Kidney (tissue), 14 donors: ENCODE results near the gene ABRACL. TPM values are rescaled to one million over a fixed set of nuclear protein-coding genes. Genes with fewer than 3 reads are reported as not detected.

Experiments used
- DNase-seq, 5 donors: peaks; one replicate each; pipeline ENCODE4 v3.0.0-alpha.2; 2013 to 2020
- FAIRE-seq: peaks from 2 replicates; lab custom pipeline; 2012; peaks lifted over from hg19 to GRCh38; lab: Jason Lieb, UNC
- H3K27ac ChIP-seq, 2 donors: one replicate each; pipeline ENCODE4 v1.7.0; 2013; ENCODE audit warnings: low read depth in 2 of 2, low read length in 2 of 2, inconsistent platforms in 1 of 2
- H3K27me3 ChIP-seq: one replicate; pipeline ENCODE4 v1.7.1; 2013; ENCODE audit warnings: low read length, inconsistent platforms; ENCODE audit not compliant: control insufficient read depth, insufficient read depth
- H3K36me3 ChIP-seq, 3 donors: one replicate each; pipeline versions ENCODE4 v1.7.0 to v1.7.1; 2013; ENCODE audit warnings: low read length in 3 of 3, control low read depth in 1 of 3, inconsistent platforms in 1 of 3; ENCODE audit not compliant: insufficient read depth in 3 of 3, control insufficient read depth in 2 of 3
- H3K4me1 ChIP-seq, 3 donors: one replicate each; pipeline versions ENCODE4 v1.7.0 to v1.7.1; 2013; ENCODE audit warnings: low read length in 3 of 3, inconsistent platforms in 1 of 3, low read depth in 1 of 3; ENCODE audit not compliant: control insufficient read depth in 2 of 3, insufficient read depth in 2 of 3
- H3K4me3 ChIP-seq, 3 donors: one replicate each; pipeline versions ENCODE4 v1.7.0 to v1.8.1; 2013; ENCODE audit warnings: low read length in 3 of 3, control low read depth in 1 of 3, inconsistent platforms in 1 of 3
- H3K9ac ChIP-seq, 3 donors: one replicate each; pipeline versions ENCODE4 v1.7.0 to v1.7.1; 2013; ENCODE audit warnings: low read length in 3 of 3, control low read depth in 1 of 3, inconsistent platforms in 1 of 3
- H3K9me3 ChIP-seq, 3 donors: one replicate each; pipeline versions ENCODE4 v1.7.0 to v1.7.1; 2013; ENCODE audit warnings: low read length in 3 of 3, control low read depth in 1 of 3, inconsistent platforms in 1 of 3; ENCODE audit not compliant: control insufficient read depth in 2 of 3, insufficient read depth in 1 of 3
- CTCF ChIP-seq: IDR thresholded peaks from 3 replicates; pipeline ENCODE4 v1.5.1; 2012; ENCODE audit warnings: mild to moderate bottlenecking, moderate library complexity, borderline replicate concordance; ENCODE audit not compliant: insufficient read depth; ENCODE audit errors: extremely low read depth
- intact Hi-C: fragments of 100-400 bp; cut with DNase I; formaldehyde crosslinking; loops from one replicate; pipeline ENCODE4 v1.11.1; 2022
- polyA plus RNA-seq: library from polyadenylated mRNA; stranded (reverse); fragments of 350-450 nt; fragmentation: Illumina TruSeq; extraction: RNeasy Lipid Tissue Mini Kit (QIAGEN cat#74804); gene quantifications from one replicate; pipeline ENCODE4 v1.2.3, GENCODE V29; 2014; ENCODE audit warnings: low read depth, low replicate concordance; ENCODE audit not compliant: insufficient read depth
- total RNA-seq: library from RNA; stranded (reverse); fragmentation: NEBNext Ultra II Directional; extraction: Animal tissue kit (Norgen Biotek cat#: 25700); gene quantifications from one replicate; pipeline ENCODE4 v1.2.1, GENCODE V29; 2021
- donor health status: control.
- donor health status: control.
- donor health status: control.
- donor health status: control.
- donor health status: control.
- donor health status: DM: yes; HTN: yes; CAD: no.
- donor health status: Normal renal cell carcinoma (clear cell type).

ABRACL gene
- total and polyA plus RNA-seq, 2 donors from 2014 or later: 24.9 to 51.3 TPM

DNA sequence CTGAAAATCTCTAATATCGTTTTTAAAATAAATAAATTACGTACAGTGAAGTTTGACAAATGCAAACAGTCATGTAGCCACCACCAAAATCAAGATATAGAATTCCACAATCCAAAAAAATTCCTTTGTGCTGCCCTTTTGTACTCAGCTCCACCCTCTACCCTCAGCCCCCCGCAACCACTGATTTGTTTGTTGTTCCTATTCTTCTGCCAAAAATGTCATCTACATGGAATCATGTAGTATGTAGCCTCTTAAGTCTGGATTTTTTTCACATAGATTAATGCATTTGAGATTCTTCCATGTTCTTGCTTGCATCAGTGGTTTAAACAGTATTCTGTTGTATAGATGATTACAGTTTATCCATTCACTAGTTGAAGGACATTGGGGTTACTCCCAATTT is 32.0 kb upstream of the ABRACL start:
- Histone ChIP-seq H3K9ac (no peak overlapping the region), H3K36me3 (no peaks in the 10 kb centered on the region), H3K4me1 (peaks cover 0 to 3% (median 0%) of the 10 kb centered on the region in 3 donors), H3K9me3 (no peaks in the 10 kb centered on the region), H3K27ac (no peak overlapping the region), H3K4me3 (no peak overlapping the region), H3K27me3 (no peaks in the 10 kb centered on the region)
- FAIRE-seq (no peak), DNase-seq (peak in 1 of 5 donors; percentile 26)
- TF ChIP-seq CTCF: no peak
- intact Hi-C loops: no loop called here

DNA sequence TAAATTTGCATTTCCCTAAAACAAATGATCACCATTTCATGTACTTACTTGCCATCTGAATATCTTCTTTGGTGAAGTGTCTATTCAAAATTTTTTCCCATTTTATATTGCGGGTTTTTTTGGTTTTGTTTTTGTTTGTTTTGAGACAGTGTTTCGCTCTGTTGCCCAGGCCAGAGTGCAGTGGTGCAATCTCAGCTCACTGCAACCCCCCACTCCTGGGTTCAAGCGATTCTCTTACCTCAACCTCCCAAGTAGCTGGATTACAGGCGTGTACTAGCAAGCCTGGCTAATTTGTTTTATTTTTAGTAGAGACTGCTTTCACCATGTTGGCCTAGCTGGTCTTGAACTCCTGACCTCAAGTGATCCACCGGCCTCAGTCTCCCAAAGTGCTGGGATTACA is 31.4 kb upstream of the ABRACL start:
- no peak for DNase-seq
- Histone ChIP-seq H3K4me1 (peaks cover 0 to 3% (median 0%) of the 10 kb centered on the region in 3 donors), H3K36me3 (no peaks in the 10 kb centered on the region), H3K9ac (no peak overlapping the region), H3K27me3 (no peaks in the 10 kb centered on the region), H3K4me3 (no peak overlapping the region), H3K27ac (no peak overlapping the region), H3K9me3 (no peaks in the 10 kb centered on the region)
- no peak for FAIRE-seq
- no peak for TF ChIP-seq CTCF
- intact Hi-C loops: no loop called here

DNA sequence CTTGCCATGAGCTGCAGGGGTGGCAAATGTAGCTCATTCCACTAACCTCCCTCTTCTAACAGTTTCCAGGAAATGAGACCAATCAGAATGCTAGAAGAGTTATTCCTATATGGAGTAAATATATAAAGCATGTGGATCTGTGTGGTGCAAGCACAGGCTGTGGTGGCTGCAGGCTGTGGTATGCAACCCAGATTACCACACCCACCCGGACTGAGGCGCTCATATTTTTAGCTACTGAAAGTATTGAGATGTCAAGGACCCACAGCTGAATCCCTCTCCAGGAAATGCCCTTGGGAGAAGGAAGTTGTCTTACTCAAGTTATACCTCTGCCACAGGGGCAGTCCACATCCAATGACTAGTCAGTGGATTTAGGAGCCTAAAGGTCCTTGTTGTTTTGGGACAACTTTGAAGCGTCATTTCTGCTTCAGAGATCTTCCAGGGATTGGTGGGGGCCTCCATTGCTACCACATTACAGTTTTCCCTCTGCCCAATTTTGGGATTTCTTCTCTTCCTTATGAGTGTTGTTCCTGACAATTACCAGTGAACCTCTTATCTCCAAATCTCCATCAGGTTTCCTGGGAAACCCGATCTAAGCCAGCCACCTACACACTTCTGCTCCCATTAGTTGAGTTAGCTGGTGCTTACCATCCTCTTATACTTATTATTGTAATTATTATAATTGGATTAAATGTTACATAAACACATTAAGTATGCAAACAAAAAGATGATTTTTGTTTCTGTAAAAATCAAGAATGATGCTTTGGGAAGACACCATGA is 28.4 kb upstream of the ABRACL start:
- Histone ChIP-seq H3K36me3 (no peaks in the 10 kb centered on the region), H3K9me3 (no peaks in the 10 kb centered on the region), H3K27me3 (no peaks in the 10 kb centered on the region), H3K4me3 (no peak overlapping the region), H3K9ac (no peak overlapping the region), H3K27ac (no peak overlapping the region), H3K4me1 (no peaks in the 10 kb centered on the region)
- FAIRE-seq: no peak
- TF ChIP-seq CTCF: no peak
- no peak for DNase-seq
- intact Hi-C loops: no loop called here
